ENCODE measurements around the gene PRAMEF2.
"Not testable (repeated sequence)": the region's sequence is repeated elsewhere in the genome, so short reads cannot be mapped to it uniquely, and the experiment has no call there.

PRAMEF2 gene, protein sequence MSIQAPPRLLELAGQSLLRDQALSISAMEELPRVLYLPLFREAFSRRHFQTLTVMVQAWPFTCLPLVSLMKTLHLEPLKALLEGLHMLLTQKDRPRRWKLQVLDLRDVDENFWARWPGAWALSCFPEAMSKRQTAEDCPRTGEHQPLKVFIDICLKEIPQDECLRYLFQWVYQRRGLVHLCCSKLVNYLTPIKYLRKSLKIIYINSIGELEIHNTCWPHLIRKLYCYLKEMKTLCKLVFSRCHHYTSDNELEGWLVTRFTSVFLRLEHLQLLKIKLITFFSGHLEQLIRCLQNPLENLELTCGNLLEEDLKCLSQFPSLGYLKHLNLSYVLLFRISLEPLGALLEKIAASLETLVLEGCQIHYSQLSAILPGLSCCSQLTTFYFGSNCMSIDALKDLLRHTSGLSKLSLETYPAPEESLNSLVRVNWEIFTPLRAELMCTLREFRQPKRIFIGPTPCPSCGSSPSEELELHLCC

DNA sequence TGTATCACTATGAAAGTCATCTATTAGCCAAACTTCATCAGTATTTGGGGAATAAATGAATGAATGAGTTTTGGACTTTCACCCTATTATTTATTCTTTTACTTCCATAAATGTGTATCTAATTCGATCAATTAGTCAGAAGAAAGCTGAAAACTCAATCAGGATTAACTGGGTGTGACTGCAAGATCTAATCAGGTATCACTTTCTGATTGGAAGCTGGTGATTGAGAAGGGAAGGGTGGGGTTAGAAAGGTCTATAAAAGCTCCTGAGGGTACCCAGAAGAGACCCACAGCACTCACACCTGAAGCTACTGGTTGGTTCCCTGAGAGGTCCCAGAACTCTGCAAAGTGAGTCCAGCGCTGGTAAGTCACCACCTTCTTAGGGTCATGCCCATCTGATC, at the start of gene PRAMEF2:
TSS of gene PRAMEF2 (plus strand) at position 301 of the 400 bp plus-strand sequence. CDS start 1,924 bp downstream, outside the sequence.
- not testable (repeated sequence) for DNase-seq (ENCODE audit: low read depth)

GRCh38 chr1:12809933-12810332, 47.0 kb upstream of the PRAMEF2 start:
- no peak for DNase-seq (ENCODE audit: low read depth)

GRCh38 chr1:12810691-12811408, 46.0 kb upstream of the PRAMEF2 start:
- DNase-seq (ENCODE audit: low read depth) = no peak

- no peak for DNase-seq (ENCODE audit: low read depth)
These were observed 45.5 kb upstream of the PRAMEF2 start for GRCh38 chr1:12811409-12811784.

DNA sequence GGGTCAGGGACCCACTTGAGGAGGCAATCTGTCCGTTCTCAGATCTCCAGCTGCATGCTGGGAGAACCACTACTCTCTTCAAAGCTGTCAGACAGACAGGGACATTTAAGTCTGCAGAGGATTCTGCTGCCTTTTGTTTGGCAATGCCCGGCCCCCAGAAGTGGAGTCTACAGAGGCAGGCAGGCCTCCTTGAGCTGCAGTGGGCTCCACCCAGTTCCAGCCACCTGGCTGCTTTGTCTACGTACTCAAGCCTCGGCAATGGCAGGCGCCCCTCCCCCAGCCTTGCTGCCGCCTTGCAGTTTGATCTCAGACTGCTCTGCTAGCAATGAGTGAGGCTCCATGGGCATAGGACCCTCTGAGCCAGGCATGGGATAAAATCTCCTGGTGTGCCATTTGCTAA, 37.8 kb upstream of the PRAMEF2 start:
- not testable (repeated sequence) for DNase-seq (ENCODE audit: low read depth)

DNA sequence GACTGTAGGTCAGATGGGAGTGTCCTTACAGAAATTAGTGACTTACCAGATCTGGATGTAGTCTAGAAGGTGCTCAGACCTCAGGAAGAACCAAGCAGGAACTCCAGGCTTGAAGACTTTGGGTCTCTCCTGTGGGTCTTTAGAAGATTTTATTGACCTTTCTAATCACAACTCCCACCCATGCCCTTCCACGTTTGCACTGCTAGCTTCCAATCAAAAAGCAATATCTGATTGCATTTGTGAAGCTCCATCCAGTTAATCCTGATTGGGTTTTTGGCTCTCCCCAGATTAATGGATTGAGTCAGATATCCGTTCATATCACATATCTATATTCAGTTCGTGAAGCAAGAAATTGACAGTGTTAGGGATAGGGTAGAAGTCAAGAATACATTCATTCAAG, 25.6 kb upstream of the PRAMEF2 start, which contains the start of gene PRAMEF11:
TSS of gene PRAMEF11 (minus strand) at position 101 of the 400 bp plus-strand sequence. CDS start 2,621 bp downstream, outside the sequence.
- DNase-seq (ENCODE audit: low read depth) = not testable (repeated sequence)

GRCh38 chr1:12833251-12833650, 23.6 kb upstream of the PRAMEF2 start:
- not testable (repeated sequence) for DNase-seq (ENCODE audit: low read depth)

- DNase-seq (ENCODE audit: low read depth) = not testable (repeated sequence)
These were observed 8.3 kb upstream of the PRAMEF2 start, which contains the start of gene HNRNPCL1 for GRCh38 chr1:12848620-12849019. Gene HNRNPCL1, minus strand, starts transcription at chr1:12848720. Its CDS starts 431 bp downstream, at chr1:12848289.

DNA sequence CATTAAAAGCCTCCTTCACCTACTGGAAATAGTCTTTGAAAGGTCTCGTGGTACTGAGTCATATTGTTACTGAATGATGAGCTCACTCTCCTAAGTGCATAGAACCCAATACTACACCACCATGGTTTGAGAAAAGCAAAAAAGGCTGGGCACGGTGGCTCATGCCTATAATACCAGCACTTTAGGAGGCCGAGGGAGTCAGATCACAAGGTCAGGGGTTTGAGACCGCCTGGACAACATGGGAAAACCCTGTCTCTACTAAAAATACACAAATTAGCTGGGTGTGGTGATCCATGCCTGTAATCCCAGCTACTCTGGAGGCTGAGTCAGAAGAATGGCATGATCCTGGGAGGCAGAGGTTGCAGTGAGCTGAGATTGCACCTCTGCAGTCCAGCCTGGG, 5.1 kb upstream of the PRAMEF2 start:
- no peak for DNase-seq (ENCODE audit: low read depth)

GRCh38 chr1:12863131-12863880, 6.4 kb downstream of the PRAMEF2 start:
- not testable (repeated sequence) for DNase-seq (ENCODE audit: low read depth)

GRCh38 chr1:12878453-12878852, 21.6 kb downstream of the PRAMEF2 start:
- DNase-seq (ENCODE audit: low read depth) = not testable (repeated sequence)

- DNase-seq (ENCODE audit: low read depth) = not testable (repeated sequence)
These were observed 29.2 kb downstream of the PRAMEF2 start, which contains the start of gene PRAMEF4 for GRCh38 chr1:12886101-12886500. Gene PRAMEF4, minus strand, starts transcription at chr1:12886201. Its CDS starts 2,807 bp downstream, at chr1:12883394.

- DNase-seq (ENCODE audit: low read depth) = not testable (repeated sequence)
These were observed 41.3 kb downstream of the PRAMEF2 start, which contains the start of gene PRAMEF10 for GRCh38 chr1:12898170-12898569. Gene PRAMEF10, minus strand, starts transcription at chr1:12898270. Its CDS starts 2,423 bp downstream, at chr1:12895847.

GRCh38 chr1:12899186-12899585, 42.3 kb downstream of the PRAMEF2 start:
- not testable (repeated sequence) for DNase-seq (ENCODE audit: low read depth)

- not testable (repeated sequence) for DNase-seq (ENCODE audit: low read depth)
These were observed 47.1 kb downstream of the PRAMEF2 start for GRCh38 chr1:12903793-12904572.
